Neuronal stem cell (in vitro differentiated cells): ENCODE results near the gene TARBP2.

ENCODE experiments used
- DNase-seq: peaks from one replicate; pipeline ENCODE4 v3.0.0-alpha.2; 2013; ENCODE audit warnings: low spot score
- H2AFZ ChIP-seq: one replicate; pipeline ENCODE4 v1.6.1; 2013; ENCODE audit warnings: mild to moderate bottlenecking, low read length, inconsistent platforms
- H2AK5ac ChIP-seq: 2 replicates; pipeline ENCODE4 v1.6.1; 2013; ENCODE audit warnings: low read depth, mild to moderate bottlenecking, inconsistent platforms, low read length, moderate library complexity, mixed read lengths
- H2BK120ac ChIP-seq: 2 replicates; pipeline ENCODE4 v1.6.1; 2013; ENCODE audit warnings: low read depth, mild to moderate bottlenecking, inconsistent platforms, low read length, moderate library complexity, mixed read lengths
- H2BK12ac ChIP-seq: one replicate; pipeline ENCODE4 v1.6.1; 2013; ENCODE audit warnings: low read length, inconsistent platforms
- H2BK15ac ChIP-seq: 2 replicates; pipeline ENCODE4 v1.6.1; 2013; ENCODE audit warnings: mild to moderate bottlenecking, low read length, inconsistent platforms, mixed read lengths
- H2BK5ac ChIP-seq: one replicate; pipeline ENCODE4 v1.6.1; 2013; ENCODE audit warnings: inconsistent platforms, mild to moderate bottlenecking, low read length, moderate library complexity
- H3K14ac ChIP-seq: one replicate; pipeline ENCODE4 v1.6.1; 2013; ENCODE audit warnings: low read length, inconsistent platforms
- H3K18ac ChIP-seq: 2 replicates; pipeline ENCODE4 v1.6.1; 2013; ENCODE audit warnings: low read length, inconsistent platforms
- H3K23ac ChIP-seq: 2 replicates; pipeline ENCODE4 v1.6.1; 2013; ENCODE audit warnings: low read depth, mild to moderate bottlenecking, mixed read lengths, low read length, inconsistent platforms; ENCODE audit not compliant: poor library complexity
- H3K27ac ChIP-seq: replicated peaks from 3 replicates; pipeline ENCODE4 v1.5.1; 2013; ENCODE audit warnings: low read length, inconsistent platforms
- H3K27me3 ChIP-seq, 3 experiments: 2 replicates each; pipeline ENCODE4 v1.6.1; 2013; ENCODE audit warnings: low read length in 3 of 3, mild to moderate bottlenecking in 2 of 3, inconsistent platforms in 1 of 3, low read depth in 1 of 3, mixed read lengths in 1 of 3, moderate library complexity in 1 of 3; ENCODE audit not compliant: control insufficient read depth in 3 of 3, insufficient read depth in 3 of 3
- H3K36me3 ChIP-seq, 2 donors: replicated peaks in 1 of 2; 2 replicates each; pipeline ENCODE4 v1.6.1; 2013; ENCODE audit warnings: low read length in 2 of 2; ENCODE audit not compliant: control insufficient read depth in 2 of 2, insufficient read depth in 2 of 2
- H3K4ac ChIP-seq: 2 replicates; pipeline ENCODE4 v1.6.1; 2013; ENCODE audit warnings: inconsistent platforms, mild to moderate bottlenecking, low read length, moderate library complexity
- H3K4me1 ChIP-seq, 2 donors: 1 replicate in 1 of 2; 2 replicates in 1 of 2; pipeline ENCODE4 v1.6.1; 2013; ENCODE audit warnings: low read length in 2 of 2, low read depth in 1 of 2; ENCODE audit not compliant: control insufficient read depth in 2 of 2, insufficient read depth in 1 of 2
- H3K4me2 ChIP-seq: one replicate; pipeline ENCODE4 v1.6.1; 2013; ENCODE audit warnings: mild to moderate bottlenecking, low read length, inconsistent platforms; ENCODE audit not compliant: insufficient read depth, poor library complexity, severe bottlenecking
- H3K4me3 ChIP-seq, 2 donors: 2 replicates each; pipeline ENCODE4 v1.5.1; 2013; ENCODE audit warnings: low read length in 2 of 2, mild to moderate bottlenecking in 2 of 2, inconsistent platforms in 1 of 2, moderate library complexity in 1 of 2
- H3K79me1 ChIP-seq: one replicate; pipeline ENCODE4 v1.6.1; 2013; ENCODE audit warnings: low read depth, mild to moderate bottlenecking, inconsistent platforms, low read length, moderate library complexity
- H3K9ac ChIP-seq: one replicate; pipeline ENCODE4 v1.6.1; 2013; ENCODE audit warnings: mild to moderate bottlenecking, low read depth, low read length, inconsistent platforms; ENCODE audit not compliant: poor library complexity
- H3K9me3 ChIP-seq, 2 donors: replicated peaks in 1 of 2; 2 replicates each; pipeline versions ENCODE3 to v1.6.1; 2013; ENCODE audit warnings: low read length in 2 of 2, mild to moderate bottlenecking in 2 of 2, inconsistent platforms in 1 of 2, low read depth in 1 of 2, mixed read lengths in 1 of 2, moderate library complexity in 1 of 2; ENCODE audit not compliant: control insufficient read depth in 2 of 2, insufficient read depth in 1 of 2
- H4K8ac ChIP-seq: one replicate; pipeline ENCODE4 v1.6.1; 2013; ENCODE audit warnings: low read depth, mild to moderate bottlenecking, inconsistent platforms, low read length, moderate library complexity
- H4K91ac ChIP-seq: one replicate; pipeline ENCODE4 v1.6.1; 2013; ENCODE audit warnings: low read length, low read depth, mild to moderate bottlenecking, inconsistent platforms; ENCODE audit not compliant: poor library complexity
- WGBS, 2 donors: extraction: QIAGEN DNeasy Blood & Tissue Kit; methylation state at CpG; one replicate each; pipeline ENCODE4 v1.1.7; 2013; ENCODE audit warnings: missing lambda C conversion rate in 2 of 2, mixed read lengths in 1 of 2; ENCODE audit not compliant: insufficient read length in 2 of 2, insufficient replicate concordance in 1 of 2; ENCODE audit errors: extremely low coverage in 2 of 2; 5-methylcytosine and 5-hydroxymethylcytosine counted together

The TARBP2 gene

DNA sequence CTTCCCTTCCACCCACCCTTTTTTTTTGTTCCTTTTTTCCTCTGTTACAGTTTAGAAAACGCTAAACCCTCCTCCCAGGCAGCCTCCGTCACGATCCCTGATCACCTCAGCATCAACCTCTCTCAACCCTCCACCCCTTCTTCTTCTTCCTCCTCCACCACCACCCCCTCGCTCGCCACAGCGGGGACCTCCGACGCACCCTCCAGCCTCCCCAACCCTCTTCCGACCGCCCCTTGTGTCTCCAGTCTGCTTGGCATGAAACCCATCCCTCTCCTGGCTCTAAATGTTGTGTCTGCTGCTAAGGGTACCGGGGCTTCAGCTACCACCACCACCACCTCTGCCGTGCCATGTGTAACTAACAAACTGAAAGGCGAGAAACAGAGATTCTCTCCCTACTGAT is 26.3 kb upstream of the TARBP2 start:
- H2BK15ac ChIP-seq = no peak overlapping the region
- H3K27me3 ChIP-seq = no peaks in the 10 kb centered on the region
- no peak overlapping the region for H3K4ac ChIP-seq
- no peak overlapping the region for H3K18ac ChIP-seq
- no peak overlapping the region for H2AFZ ChIP-seq
- H3K14ac ChIP-seq = no peak overlapping the region
- H3K9ac ChIP-seq = no peak overlapping the region
- H2AK5ac ChIP-seq = no peak overlapping the region
- H3K4me1 ChIP-seq = peaks cover 2 to 11% of the 10 kb centered on the region in 2 donors
- no peak overlapping the region for H3K4me2 ChIP-seq
- no peak overlapping the region for H2BK12ac ChIP-seq
- no peak overlapping the region for H3K4me3 ChIP-seq
- H3K9me3 ChIP-seq = no peaks in the 10 kb centered on the region
- peaks cover 50 to 98% of the 10 kb centered on the region in 2 donors for H3K36me3 ChIP-seq
- WGBS, 2 donors = no CpG with 5 or more reads among the region's 13 CpGs
- no peak overlapping the region for H2BK120ac ChIP-seq
- DNase-seq = no peak
- H2BK5ac ChIP-seq = no peak overlapping the region
- no peak overlapping the region for H3K27ac ChIP-seq
- no peak overlapping the region for H4K91ac ChIP-seq
- H3K79me1 ChIP-seq = peaks cover 5% of the 10 kb centered on the region
- H3K23ac ChIP-seq = no peak overlapping the region
- H4K8ac ChIP-seq = no peak overlapping the region

DNA sequence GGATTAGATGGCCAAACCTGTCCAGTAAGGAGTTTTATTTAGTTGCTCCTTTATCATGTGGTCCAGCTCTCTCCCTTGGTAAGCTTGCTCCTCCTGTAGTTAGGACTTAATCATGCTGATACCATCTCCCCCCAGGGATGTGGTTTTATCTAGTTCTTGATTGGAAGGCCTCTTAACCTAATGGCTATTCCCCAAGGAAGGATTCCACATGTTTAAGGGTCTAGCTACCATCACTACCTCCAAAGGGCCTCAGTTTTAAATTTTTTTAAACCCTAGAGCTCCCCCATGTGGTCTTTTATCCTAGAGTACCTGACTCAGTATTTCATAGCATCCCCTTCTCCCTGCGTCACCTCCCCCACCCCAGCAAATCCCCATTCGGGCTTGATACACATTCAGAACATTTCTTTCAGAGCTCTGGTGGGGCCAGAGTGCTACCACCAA is 24.3 kb upstream of the TARBP2 start:
- Histone ChIP-seq H3K14ac (no peak overlapping the region), H3K23ac (no peak overlapping the region), H3K18ac (no peak overlapping the region), H3K36me3 (peaks cover 49 to 98% of the 10 kb centered on the region in 2 donors), H3K9me3 (no peaks in the 10 kb centered on the region), H4K91ac (no peak overlapping the region), H2BK5ac (no peak overlapping the region), H3K4me3 (no peak overlapping the region), H3K4ac (no peak overlapping the region), H2BK12ac (no peak overlapping the region), H2BK15ac (no peak overlapping the region), H3K27ac (no peak overlapping the region), H3K4me2 (no peak overlapping the region), H3K79me1 (peaks cover 5% of the 10 kb centered on the region), H2AFZ (no peak overlapping the region), H3K9ac (no peak overlapping the region), H2AK5ac (no peak overlapping the region), H3K27me3 (no peaks in the 10 kb centered on the region), H4K8ac (no peak overlapping the region), H2BK120ac (no peak overlapping the region), H3K4me1 (peaks cover 5 to 18% of the 10 kb centered on the region in 2 donors)
- WGBS, 2 donors = no CpG with 5 or more reads among the region's 2 CpGs
- no peak for DNase-seq

DNA sequence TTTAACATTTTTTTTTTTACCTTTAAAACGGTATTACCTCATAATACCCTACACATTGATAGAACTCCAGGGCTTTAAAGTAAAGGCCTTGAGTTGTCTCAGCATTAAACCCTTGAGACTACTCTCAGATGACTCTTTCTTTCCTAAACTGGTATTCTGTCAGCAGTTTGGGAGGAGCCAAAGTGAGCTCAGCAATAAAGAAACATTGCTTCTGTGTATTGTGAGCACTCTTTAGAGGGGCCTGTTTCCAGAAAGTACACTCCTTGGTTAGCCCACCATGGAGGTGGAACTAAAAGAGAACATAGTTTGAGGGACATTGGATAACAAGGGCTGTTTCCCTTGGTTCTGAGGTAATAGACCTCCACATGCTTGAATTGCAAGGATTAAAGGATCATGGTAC is 22.2 kb upstream of the TARBP2 start:
- Histone ChIP-seq H3K79me1 (peaks cover 5% of the 10 kb centered on the region), H2BK12ac (no peak overlapping the region), H3K4me1 (peaks cover 5 to 16% of the 10 kb centered on the region in 2 donors), H3K9me3 (no peaks in the 10 kb centered on the region), H4K8ac (no peak overlapping the region), H2AFZ (no peak overlapping the region), H2BK5ac (no peak overlapping the region), H3K4me3 (no peak overlapping the region), H3K18ac (no peak overlapping the region), H3K27ac (peak overlapping the region; percentile 45), H2BK120ac (no peak overlapping the region), H2BK15ac (no peak overlapping the region), H3K23ac (no peak overlapping the region), H3K14ac (no peak overlapping the region), H2AK5ac (no peak overlapping the region), H3K36me3 (peaks cover 60 to 98% of the 10 kb centered on the region in 2 donors), H3K4ac (no peak overlapping the region), H3K27me3 (no peaks in the 10 kb centered on the region), H3K4me2 (no peak overlapping the region), H4K91ac (no peak overlapping the region), H3K9ac (no peak overlapping the region)
- WGBS, 2 donors = 100% methylated on average over 1 of the region's 1 CpG; no CpG with 5 or more reads in 1 of the 2 donors
- no peak for DNase-seq

DNA sequence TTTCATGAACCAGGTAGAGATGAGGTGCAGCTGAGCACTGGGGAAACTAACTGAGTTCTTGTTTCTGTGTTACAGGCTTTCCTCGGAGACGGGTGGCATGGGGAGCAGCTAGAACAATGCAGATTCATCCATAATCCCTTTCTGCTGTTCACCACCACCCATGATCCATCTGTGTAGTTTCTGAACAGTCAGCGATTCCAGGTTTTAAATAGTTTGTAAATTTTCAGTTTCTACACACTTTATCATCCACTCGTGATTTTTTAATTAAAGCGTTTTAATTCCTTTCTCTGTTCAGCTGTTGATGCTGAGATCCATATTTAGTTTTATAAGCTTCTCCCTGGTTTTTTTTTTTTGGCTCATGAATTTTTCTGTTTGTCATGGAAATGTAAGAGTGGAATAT is 21.8 kb upstream of the TARBP2 start:
- Histone ChIP-seq H3K27ac (no peak overlapping the region), H3K36me3 (peaks cover 62 to 98% of the 10 kb centered on the region in 2 donors)

More for the DNA sequence above, 21.8 kb upstream of the TARBP2 start:
- H3K14ac ChIP-seq = no peak overlapping the region
- H3K9me3 ChIP-seq = no peaks in the 10 kb centered on the region
- no peak overlapping the region for H3K9ac ChIP-seq
- no peak overlapping the region for H2AK5ac ChIP-seq
- no peaks in the 10 kb centered on the region for H3K27me3 ChIP-seq
- H2BK120ac ChIP-seq = no peak overlapping the region
- no peak overlapping the region for H3K4me2 ChIP-seq
- H2BK15ac ChIP-seq = no peak overlapping the region
- H4K91ac ChIP-seq = no peak overlapping the region
- WGBS, 2 donors = no CpG with 5 or more reads among the region's 5 CpGs
- H2AFZ ChIP-seq = no peak overlapping the region
- H3K4me3 ChIP-seq = no peak overlapping the region
- H3K23ac ChIP-seq = no peak overlapping the region
- H2BK12ac ChIP-seq = no peak overlapping the region
- peaks cover 5% of the 10 kb centered on the region for H3K79me1 ChIP-seq
- DNase-seq = no peak
- no peak overlapping the region for H3K18ac ChIP-seq
- H3K4me1 ChIP-seq = peaks cover 5 to 16% of the 10 kb centered on the region in 2 donors
- no peak overlapping the region for H4K8ac ChIP-seq
- H2BK5ac ChIP-seq = no peak overlapping the region
- H3K4ac ChIP-seq = no peak overlapping the region
